GM19452 (cell line): ENCODE measurements around the gene EN1.
A peak's percentile ranks its signal among the peaks of the same experiment; 100 is the strongest.

Source experiments
- ATAC-seq: cut with Tn5 transposase; IDR thresholded peaks from one replicate; pipeline ENCODE4 v1.9.1; 2021; ENCODE audit not compliant: unreplicated experiment

The EN1 gene

GRCh38 chr2:118856330-118856977, 9.0 kb upstream of the EN1 start:
- no peak for ATAC-seq

- ATAC-seq, result peak; percentile 93
Measured at GRCh38 chr2:118855451-118856279, 8.2 kb upstream of the EN1 start.

- ATAC-seq, result no peak
Measured at GRCh38 chr2:118854507-118855345, 7.3 kb upstream of the EN1 start.

- no peak for ATAC-seq
Measured at GRCh38 chr2:118853651-118854291, 6.3 kb upstream of the EN1 start.

GRCh38 chr2:118853129-118853640, 5.7 kb upstream of the EN1 start:
- no peak for ATAC-seq

- no peak for ATAC-seq
Measured at GRCh38 chr2:118852605-118853128, 5.2 kb upstream of the EN1 start.

GRCh38 chr2:118851650-118852049, 4.2 kb upstream of the EN1 start:
- ATAC-seq, result no peak

- no peak for ATAC-seq
Measured at GRCh38 chr2:118850901-118851415, 3.5 kb upstream of the EN1 start.

GRCh38 chr2:118850168-118850900, 2.9 kb upstream of the EN1 start:
- ATAC-seq, result no peak

GRCh38 chr2:118849226-118850167, 2.0 kb upstream of the EN1 start:
- no peak for ATAC-seq

GRCh38 chr2:118848381-118849225, 1.2 kb upstream of the EN1 start:
- no peak for ATAC-seq

GRCh38 chr2:118847762-118848172, 319 bp upstream of the EN1 start:
- ATAC-seq, result no peak

GRCh38 chr2:118846442-118846952, 951 bp downstream of the EN1 start:
- no peak for ATAC-seq

- no peak for ATAC-seq
Measured at GRCh38 chr2:118845522-118846441, 1.7 kb downstream of the EN1 start.

- no peak for ATAC-seq
Measured at GRCh38 chr2:118845005-118845521, 2.4 kb downstream of the EN1 start.
